Measurements from ENCODE around the gene TFPT. TPM values are rescaled to one million over a fixed set of nuclear protein-coding genes. Genes with fewer than 3 reads are reported as not detected.
"Not testable (repeated sequence)": the region's sequence is repeated elsewhere in the genome, so short reads cannot be mapped to it uniquely, and the experiment has no call there.

Gene TFPT
- total RNA-seq, 1 donor from 2014 or later: 16.8 TPM

DNA sequence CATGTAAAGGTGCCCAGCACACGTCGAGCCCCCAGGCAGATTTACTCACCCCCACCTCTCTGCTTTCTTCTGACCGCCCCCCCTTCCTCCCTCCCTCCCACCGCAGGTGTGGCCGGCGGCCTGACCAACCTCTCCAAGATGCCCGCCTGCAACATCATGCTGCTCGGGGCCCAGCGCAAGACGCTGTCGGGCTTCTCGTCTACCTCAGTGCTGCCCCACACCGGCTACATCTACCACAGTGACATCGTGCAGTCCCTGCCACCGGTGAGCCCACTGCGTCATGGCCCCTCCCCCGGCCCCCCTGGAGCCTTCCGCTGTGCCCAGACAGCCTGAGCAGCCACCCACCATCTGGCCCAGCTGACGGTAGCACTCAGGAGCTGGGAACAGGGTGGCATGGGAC, 8.9 kb upstream of the TFPT start:
- no peak for DNase-seq (ENCODE audit: low spot score)

DNA sequence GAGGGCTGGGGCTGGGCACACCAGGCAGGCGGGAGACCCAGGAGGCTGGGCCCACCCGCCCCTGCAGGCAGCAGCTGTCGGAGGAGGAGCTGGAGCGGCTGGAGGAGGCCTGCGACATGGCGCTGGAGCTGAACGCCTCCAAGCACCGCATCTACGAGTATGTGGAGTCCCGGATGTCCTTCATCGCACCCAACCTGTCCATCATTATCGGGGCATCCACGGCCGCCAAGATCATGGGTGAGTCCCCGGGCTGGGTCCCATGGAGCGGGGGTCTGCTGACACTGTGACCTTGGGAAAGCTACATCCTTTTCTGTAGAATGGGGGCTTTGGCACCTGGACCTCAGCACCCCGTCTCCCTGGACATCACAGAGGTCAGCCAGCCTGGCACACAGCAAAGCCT, 8.2 kb upstream of the TFPT start:
- DNase-seq (ENCODE audit: low spot score): no peak

DNA sequence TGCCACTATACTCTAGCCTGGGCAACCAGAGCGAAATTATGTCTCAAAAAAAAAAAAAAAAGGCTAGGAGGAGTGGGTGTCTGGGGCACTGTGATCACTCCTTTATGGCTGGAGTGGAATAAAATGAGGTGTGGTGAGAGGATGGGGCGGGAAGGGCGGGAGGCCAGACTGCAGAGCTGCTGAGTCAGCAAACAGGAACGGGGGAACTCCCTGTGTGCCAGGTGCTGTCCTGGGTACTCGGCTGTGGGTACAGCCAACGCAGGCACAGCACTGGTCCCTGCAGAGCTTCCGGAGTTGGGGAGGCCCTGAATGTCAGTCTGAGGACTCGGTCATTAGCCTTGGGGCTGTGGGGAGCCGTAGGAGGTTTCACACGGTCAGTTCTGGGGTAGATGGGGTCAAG, 5.8 kb upstream of the TFPT start:
- DNase-seq (ENCODE audit: low spot score): no peak

DNA sequence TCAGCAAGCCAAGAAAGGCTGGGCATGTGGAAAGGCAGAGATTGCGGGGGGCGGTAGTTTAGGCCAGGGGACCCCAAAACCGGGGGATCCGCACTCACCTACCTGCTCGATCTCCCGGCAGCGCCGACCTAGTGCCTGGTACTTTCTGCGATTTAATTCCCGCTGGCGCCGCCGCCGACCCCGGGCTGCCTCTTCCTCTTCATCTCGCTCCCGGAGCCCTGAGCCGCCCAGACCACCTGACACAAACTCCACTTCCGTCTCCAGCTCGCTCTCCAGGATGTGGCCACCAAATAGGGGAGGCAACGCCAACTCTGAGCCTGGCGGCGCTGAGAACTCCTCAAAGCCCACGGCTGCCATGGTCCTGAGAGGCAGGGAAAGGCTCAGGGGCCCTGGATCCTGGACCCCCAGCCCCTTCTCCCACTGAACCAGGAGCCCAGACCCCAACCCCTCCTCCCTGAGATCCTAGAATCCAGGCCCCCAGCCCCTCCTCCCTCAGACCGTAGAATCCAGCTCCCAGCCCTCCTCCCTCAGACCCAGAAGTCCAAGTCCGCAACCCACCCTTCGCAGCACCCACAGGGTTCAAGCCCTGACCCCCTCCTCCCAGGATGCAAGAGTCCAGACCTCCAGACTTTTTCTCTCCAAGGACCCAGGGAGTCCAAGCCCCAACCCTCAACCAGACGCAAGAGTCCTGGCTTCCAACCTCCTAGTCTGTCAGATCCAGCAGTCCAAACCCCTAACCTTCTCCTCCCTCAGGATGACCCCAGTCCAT, 933 bp downstream of the TFPT start:
- DNase-seq (ENCODE audit: low spot score): peak; percentile 70

DNA sequence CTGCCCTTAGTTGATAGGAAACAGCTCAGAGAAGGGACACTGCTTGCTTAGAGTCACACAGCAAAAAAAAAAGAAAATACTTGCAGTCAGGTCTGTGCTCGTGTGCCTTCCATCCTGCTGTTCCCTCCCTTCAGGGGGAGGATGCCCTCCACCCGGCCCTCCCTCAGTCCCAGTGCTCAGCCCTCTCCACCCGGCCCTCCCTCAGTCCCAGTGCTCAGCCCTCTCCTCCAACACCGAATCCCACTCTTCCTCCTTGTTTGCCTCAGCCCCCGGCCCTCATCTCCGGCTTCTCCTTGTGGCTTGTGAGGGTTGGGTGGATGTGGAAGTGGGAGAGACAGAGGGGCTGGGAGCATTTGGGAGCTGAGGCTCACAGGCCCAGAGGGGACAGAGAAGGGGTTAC, 5.8 kb downstream of the TFPT start:
- no peak for DNase-seq (ENCODE audit: low spot score)

DNA sequence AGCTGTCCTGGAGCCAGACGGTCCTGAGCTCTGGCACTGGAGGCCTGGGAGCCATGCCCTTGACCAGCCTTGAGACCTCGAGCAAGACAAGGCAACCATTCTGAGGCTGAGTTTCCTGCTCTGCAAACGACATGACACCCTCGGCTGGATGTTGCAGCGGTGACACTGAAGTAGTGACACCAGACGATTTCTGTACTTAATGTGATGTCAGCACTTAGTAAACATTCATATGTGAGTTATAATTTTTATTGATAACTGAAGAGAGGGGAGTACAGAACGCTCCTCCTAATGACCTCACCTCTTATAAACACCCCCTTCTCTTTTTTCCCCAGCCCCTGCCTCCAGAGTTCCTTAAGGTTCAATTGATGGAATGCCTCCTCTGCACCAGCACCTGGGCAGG, 7.0 kb downstream of the TFPT start:
- no peak for DNase-seq (ENCODE audit: low spot score)

DNA sequence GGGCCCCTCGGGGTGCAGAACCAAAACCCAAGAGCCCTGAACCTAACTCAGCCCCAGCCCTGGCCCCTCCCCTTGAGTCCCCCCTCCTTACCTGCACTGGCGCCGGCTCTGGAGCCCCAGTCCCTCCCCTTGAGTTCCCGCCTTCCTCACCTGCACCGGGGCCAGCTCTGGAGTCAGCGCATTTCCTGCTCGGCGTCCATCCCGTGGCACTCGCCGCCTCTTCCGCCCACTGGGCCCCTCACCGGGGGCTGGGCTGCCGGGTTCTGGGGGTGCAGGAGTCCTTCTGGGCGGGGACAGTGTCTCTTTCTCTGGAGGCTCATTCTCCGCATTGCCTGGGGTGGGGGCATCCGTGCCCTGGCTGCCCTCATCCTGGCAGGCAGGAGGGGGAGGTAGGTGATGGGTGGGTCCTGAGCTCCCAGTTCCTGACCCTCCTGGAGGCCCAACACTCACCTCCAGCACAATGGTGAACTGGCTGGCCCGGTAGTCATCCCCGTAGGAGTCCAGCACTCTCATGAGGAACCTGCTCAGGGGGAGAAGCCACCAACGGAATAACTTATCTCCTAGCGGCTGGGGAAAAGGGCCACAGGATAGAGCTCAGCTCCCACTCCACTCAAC, 7.5 kb downstream of the TFPT start:
- no peak for DNase-seq (ENCODE audit: low spot score)

DNA sequence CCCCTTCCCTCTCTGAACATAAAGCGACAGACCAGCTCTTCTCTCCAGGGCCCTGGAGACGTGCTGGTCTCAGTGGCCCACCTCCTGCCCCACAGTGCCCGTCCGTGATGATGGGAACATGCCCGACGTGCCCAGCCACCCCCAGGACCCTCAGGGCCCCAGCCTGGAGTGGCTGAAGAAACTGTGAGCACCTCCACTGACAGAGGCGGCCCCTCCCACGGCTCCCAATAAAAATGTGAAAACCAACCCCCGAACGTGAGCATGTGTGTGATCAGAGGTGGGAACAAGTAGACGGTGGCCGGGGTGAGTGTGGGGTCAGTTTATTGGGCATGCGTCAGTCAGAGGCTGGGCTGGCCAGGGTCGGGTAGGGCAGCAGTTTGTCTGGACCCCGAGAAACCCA, 8.7 kb downstream of the TFPT start:
- DNase-seq (ENCODE audit: low spot score): no peak

DNA sequence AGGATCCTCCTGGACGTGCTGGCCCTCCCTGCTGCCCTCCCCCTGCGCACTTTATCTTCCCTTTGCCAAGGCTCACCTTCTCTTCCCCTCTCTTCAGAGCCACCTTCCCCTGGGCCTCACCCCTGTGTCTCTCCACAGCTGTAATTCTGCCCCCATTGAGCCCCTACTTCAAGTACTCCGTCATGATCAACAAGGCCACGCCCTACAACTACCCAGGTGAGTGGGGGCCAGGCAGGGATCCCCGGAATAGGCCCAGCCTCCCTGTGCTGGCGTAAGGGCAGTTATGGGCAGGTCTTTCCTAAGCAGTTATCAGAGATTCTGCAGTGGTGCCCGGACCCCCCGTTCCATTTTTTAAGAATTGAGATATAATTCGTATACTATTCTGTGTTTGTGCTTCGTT, 9.7 kb downstream of the TFPT start:
- no peak for DNase-seq (ENCODE audit: low spot score)

DNA sequence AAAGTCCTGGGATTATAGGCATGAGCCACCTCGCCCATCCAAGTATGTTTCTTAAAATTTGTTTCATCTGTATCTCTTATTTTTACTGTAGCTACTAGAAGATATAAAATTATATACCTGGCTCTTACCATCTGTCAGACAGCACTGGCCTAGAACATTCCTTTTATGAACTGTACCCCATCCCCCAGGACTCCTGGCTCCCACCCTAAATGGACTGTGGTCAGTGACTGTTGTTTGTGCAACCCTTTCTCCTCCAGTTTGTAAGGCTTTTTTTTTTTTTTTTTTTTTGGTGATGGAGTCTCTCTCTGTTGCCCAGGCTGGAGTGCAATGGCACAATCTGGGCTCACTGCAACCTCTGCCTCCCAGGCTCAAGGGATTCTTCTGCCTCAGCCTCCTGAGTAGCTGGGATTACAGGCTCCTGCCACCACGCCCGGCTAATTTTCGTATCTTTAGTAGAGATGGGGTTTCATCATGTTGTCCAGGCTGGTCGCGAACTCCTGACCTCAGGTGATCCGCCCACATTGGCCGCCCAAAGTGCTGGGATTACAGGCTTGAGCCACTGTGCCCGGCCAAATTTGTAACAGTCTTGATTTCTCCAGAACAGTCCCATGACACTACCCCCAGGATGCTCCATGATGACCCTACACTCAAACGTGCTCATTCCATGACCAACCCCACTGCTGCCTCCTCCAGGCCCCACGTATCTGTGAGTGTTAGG, 10.3 kb downstream of the TFPT start:
- DNase-seq (ENCODE audit: low spot score): no peak

DNA sequence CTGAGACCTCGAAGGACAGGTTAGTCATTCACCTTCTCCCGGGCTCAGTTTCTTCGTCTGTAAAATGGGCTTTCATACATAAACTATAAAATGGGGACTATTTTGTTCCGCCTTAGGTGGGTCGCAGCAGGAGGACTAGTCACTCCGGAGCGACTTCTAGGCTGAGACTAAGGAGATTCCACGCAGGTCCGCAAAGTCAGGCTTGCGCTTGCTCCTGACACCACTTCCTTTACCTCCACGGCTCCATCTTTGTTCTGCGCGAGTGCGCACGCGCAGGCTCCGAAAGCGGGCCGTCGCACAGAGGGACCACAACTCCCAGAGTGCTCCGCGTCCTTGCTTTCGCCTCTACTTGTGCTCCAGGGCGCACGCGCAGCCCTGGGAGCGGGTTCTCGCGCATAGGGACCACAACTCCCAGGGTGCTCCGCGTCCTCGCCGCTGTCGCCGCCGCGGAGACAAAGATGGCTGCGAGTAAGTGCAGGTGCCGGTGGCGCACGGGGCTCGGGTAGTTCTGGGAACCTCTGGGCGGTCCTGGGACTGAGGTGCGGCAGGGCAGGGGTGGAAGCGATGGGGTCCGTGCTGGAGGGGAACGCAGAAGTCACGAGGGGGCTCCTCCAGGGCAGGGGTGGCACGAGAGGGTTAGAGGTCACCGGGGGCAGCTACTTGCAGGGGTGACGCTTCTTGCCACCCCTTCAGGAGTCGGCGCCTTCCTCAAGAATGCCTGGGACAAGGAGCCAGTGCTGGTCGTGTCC, 12.9 kb downstream of the TFPT start, which contains the start of gene NDUFA3:
Gene NDUFA3, plus strand, starts transcription at position 435 of the 749 bp plus-strand sequence. Its CDS starts 24 bp downstream, at position 459.
- DNase-seq (ENCODE audit: low spot score): peak; percentile 97

DNA sequence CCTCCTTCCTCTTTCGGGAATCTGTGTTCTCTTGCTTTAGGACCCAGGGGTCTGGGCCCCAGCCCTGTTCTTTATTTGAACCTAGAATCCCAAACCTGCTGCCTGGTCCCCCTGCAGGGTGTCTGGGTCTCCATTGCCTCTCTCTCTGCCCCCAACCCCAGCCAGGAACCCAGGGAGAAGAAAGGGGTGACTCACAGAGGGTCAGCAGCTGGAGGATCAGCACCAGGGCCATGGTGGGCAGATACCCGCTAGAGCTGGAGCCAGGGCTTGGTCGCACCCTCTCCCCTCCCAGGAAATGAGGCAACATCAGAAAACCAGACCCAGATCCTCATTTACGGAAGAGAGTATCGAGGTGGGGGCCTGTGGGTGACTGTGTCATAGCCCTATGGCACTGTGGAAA, 14.9 kb downstream of the TFPT start, which contains the start of gene OSCAR:
Gene OSCAR, minus strand, starts transcription at position 243 of the 400 bp plus-strand sequence. Its CDS starts 11 bp downstream, at position 232.
- no peak for DNase-seq (ENCODE audit: low spot score)

DNA sequence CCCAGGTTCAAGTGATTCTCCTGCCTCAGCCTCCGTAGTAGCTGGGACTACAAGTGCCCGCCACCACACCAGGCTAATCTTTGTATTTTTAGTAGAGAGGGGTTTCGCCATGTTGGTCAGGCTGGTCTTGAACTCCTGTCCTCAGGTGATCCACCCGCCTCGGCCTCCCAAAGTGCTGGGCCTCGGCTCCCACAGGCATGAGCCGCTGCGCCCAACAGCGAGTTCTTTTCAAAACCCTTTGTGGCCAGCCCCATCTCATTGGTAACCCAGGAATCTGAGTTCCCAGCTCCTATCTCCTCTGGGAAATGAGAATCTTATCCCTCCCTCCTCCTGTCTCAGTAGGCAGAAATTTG, 15.6 kb downstream of the TFPT start:
- not testable (repeated sequence) for DNase-seq (ENCODE audit: low spot score)

DNA sequence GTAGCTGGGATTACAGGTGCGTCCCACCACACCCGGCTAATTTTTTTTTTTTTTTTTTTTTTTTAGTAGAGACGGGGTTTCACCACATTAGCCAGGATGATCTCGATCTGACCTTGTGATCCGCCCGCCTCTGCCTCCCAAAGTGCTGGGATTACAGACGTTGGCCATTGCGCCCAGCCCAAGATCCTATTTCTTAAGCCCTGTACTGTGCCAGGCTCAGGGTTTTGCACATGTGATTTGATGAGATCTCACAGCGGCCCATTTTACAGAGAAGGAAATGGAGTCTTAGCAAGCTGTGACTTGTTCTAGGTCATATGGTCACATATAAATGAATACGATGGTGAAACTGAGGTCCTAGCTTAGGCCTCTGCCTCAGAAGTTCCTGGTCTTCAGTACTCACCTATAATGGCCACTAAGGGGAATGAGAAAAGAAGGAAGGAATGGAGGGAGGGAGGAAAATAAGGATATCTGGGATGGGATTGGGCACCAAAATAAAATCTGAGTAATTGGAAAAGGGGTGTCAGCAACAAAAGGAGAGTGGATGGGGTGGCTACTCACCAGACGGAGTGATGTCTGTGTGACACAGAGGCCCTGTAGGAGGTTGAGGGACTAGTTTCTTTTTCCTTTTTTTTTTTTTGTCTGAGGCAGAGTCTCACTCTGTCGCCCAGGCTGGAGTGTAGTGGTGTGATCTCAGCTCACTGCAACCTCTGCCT, 16.1 kb downstream of the TFPT start:
- DNase-seq (ENCODE audit: low spot score): no peak

DNA sequence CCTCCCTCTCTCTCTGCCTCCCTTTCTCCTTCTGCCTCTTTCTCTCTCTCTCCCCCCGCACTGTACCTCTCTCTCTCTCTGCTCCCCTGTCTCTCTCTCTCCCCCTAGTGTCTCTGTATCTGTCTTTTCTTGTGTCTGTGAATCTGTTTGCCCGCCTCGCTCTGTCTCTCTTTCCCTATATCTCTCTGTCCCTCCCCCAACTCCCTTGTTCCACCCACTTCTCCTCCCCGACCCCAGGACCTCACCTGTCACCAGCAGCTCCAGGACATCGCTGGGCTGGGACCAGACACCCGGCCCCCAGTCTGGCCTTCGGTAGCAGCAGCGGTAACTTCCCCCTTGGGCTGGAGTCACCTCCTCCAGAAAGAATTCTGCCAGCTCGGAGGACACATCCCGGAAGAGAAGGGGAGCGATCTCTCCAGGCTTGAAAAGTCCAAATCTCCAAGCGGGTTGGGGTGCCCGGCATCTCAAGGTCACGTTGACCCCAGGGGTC, 18.8 kb downstream of the TFPT start:
- DNase-seq (ENCODE audit: low spot score): no peak

DNA sequence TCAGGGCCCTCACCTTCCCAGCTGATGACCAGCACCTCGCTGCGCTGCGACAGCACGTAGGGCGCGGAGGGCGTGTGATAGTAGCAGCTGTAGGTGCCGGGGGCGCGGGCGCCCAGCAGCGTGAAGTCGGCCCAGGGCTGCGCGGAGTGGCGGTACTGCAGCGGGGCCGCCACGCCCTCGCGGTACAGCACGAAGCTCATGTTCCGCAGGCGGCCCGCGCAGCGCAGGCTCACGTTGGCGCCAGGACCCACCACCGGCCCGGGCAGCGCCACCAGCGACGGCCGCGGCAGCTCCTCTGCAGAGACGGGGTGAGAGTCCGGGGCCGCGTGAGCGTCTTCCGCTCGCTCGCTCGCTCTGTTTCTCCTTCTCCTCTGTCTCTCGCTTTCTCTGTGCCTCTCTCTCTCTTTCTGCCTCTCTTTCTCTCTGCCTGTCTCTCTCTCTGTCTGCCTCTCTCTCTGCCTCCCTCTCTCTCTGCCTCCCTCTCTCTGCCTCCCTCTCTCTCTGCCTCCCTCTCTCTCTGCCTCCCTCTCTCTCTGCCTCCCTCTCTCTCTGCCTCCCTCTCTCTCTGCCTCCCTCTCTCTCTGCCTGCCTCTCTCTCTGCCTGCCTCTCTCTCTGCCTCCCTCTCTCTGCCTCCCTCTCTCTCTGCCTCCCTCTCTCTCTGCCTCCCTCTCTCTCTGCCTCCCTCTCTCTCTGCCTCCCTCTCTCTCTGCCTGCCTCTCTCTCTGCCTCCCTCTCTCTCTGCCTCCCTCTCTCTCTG, 19.4 kb downstream of the TFPT start:
- DNase-seq (ENCODE audit: low spot score): not testable (repeated sequence)

DNA sequence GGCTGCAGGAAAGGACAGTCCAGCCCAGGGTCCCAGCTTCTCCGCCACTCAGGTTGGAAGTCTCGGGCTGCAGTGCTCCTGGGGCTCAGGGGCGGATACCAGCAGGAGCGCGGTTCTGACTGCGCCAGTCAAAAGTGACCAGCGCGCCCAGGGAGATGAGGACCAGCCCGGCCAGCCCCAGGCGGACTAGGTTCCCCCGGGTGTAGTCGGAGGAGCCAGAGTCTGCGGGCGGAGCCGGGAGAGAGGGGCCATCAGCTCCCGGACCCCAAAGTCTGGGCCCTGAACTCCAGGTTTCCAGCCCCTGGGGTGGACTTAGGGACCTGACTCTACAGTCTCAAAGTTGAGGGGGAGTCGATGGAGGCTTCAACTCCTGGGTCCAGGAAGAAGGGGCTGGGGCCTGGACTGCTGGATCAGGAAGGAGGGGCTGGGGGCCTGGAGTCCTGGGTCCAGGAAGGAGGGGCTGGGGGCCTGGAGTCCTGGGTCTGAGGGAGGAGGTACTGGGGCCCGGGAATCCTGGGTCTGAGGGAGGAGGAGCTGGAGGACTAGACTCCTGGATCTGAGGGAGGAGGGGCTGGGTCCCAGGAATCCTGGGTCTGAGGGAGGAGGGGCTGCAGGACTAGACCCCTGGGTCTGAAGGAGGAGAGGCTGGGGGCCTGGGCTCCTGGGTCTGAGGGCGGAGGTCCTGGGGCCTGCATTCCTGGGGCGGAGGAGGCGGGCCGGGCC, 20.2 kb downstream of the TFPT start:
- DNase-seq (ENCODE audit: low spot score): no peak

DNA sequence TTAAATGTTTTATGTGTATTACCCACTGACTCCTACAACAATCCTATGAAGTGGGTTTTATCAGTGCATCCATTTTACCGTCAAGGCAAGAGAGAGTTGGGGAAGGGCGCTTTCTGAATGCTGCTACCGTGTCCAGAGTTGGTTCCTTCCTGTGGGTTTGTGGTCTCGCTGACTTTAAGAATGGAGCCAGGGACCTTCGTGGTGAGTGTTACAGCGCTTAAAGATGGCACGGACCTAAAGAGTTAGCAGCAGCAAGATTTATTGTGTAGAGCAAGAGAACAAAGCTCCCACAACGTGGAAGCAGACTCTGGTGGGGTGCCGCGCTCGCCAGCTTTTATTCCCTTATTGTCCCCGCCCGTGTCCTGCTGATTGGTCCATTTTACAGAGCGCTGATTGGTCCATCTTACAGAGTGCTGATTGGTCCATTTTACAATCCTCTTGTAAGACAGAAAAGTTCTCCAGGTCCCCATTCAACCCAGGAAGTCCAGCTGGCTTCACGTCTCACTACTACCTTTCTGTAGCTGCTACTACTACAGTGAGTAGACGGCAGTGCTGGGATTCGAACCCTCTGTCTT, 20.9 kb downstream of the TFPT start:
- DNase-seq (ENCODE audit: low spot score): no peak

DNA sequence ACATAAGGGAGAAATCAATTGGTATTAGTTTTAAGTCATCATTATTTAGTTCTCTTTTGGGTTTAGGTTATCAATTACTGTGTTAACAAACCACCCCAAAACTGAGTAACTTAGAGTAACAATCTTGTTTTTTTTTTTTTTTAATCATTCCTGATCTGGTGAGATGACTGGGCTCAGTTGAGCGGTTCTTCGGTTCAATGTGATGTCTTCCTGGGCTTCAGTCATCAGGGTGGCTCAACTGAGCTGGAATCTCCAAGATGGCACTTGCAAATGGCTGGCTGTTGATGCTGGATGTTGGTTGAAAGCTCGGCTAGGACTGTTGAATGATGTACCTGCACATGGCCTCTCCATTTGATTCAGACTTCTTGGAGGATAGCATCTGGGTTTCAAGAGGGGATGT, 31.0 kb downstream of the TFPT start:
- DNase-seq (ENCODE audit: low spot score): no peak
